HG03095 (cell line): ENCODE data around the gene TMEM130.
"Not testable (repeated sequence)": the region's sequence is repeated elsewhere in the genome, so short reads cannot be mapped to it uniquely, and the experiment has no call there.

Experiments used
- ATAC-seq: cut with Tn5 transposase; IDR thresholded peaks from one replicate; pipeline ENCODE4 v1.9.1; 2021; ENCODE audit warnings: moderate library complexity; ENCODE audit not compliant: unreplicated experiment

TMEM130 gene

DNA sequence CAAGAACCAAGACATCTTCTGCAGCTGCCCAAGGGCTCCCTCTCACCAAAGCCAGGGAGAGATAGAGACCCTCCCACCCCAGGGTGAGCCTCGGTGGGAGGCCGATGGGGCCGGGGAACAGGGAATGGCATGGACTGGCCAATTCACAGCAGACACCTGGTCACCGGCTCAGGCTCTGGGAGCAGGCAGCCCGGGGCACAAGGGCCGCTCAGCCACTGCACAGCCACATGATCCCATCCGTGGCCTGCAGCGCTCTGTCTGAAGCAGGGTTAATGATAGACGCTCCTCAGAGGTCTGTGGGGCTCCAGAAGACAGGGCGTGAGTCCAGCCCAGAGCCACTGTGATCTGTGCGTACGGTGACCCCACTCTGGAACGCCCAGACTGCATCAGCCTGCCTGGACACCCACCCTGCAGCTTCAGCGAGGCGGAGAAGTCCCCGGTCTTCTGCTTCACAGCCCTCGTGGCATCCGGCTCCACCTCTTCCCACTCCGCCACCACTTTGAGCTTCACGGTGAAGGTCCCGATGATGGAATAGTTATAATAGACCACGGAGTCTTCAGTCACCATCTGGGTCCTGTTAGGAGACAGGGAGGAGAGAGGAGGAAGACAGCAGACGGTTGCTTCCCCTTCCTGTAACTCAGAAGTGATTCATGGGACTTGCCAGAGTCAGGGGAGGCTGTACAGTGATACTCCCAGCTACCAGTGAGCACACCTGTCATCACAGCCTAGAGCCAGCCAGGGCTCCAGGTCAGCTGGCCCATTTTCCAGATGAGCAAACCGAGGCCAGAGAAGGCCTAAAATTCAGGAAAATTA, 14.0 kb downstream of the TMEM130 start:
- ATAC-seq: no peak

GRCh38 chr7:98852826-98853225, 17.0 kb downstream of the TMEM130 start:
- ATAC-seq: no peak

- no peak for ATAC-seq
Observed at GRCh38 chr7:98848918-98849317, 20.9 kb downstream of the TMEM130 start.

GRCh38 chr7:98842552-98842951, 27.3 kb downstream of the TMEM130 start:
- not testable (repeated sequence) for ATAC-seq

DNA sequence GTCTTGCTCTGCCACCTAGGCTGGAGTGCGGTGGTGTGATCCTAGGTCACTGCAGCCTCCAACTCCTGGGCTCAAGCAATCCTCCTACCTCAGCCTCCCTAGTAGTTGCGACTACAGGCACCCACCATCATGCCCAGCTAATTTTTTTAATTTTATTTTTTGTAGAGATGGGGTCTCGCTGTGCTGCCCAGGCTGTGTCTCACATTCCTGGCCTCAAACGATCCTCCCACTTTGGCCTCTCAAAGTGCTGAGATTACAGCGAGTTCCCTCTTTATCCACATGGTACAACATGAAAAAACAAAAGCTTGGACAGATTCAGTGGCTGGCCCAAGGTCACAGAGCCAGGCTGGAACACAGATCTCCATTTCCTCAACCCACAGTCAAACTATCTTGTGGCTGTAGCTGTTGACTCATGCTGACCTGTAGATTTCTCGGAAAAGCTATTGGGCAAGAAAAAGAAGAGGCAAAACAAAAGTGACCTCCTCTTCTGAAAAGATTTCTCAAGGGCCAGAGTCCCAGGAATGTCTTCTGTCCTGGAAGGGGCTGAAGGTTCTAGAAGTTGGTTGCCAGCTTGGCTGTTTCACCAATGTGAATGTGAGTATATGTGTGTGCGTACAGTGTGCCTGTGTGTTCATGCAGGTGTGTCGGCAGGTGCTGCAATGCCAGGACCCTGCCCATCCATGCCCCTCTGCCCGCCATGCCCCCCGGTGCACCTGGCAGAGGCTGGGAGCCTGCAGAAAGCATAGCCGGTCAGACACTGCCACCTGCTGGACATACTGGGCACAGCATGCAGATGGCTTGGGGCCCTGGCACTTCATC, 28.4 kb downstream of the TMEM130 start:
- peak; percentile 49 for ATAC-seq

GRCh38 chr7:98840722-98841121, 29.1 kb downstream of the TMEM130 start:
- ATAC-seq: no peak

GRCh38 chr7:98840096-98840495, 29.7 kb downstream of the TMEM130 start:
- no peak for ATAC-seq

DNA sequence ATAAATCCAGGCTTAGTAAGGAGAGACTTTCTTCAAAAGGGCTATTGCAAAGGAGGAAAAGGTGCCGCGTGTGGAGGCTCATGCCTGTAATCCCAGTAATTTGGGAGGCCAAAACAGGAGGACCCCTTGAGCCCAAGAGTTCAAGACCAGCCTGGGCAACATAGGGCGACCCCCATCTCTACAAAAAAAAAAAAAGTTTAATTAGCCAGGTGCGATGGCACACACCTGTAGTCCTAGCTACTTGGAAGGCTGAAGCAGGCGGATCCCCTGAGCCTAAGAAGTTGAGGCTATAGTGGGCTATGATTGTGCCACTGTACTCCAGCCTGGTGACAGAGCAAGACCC, 32.2 kb downstream of the TMEM130 start:
- ATAC-seq: no peak

- ATAC-seq: no peak
Observed at GRCh38 chr7:98836811-98837629, 32.8 kb downstream of the TMEM130 start.

DNA sequence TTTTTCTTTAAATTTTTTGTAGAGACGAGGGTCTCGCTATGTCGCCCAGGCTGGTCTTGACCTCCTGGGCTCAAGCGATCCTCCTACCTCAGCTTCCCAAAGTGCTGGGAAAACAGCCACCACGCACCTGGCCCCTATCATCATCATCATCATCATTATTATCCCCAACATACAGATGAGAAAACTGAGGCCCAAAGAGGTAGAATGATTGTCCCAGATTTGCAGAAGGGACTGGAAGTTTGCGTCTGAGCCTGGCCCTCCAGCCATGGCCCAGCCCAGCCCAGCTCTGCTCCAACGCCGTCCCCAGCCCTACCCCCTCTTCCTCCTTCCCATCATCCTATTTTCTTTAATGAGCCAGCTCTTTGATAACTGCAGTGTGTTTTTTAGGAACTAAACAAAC, 34.9 kb downstream of the TMEM130 start:
- ATAC-seq: no peak

- ATAC-seq: no peak
Observed at GRCh38 chr7:98833022-98833421, 36.8 kb downstream of the TMEM130 start.

DNA sequence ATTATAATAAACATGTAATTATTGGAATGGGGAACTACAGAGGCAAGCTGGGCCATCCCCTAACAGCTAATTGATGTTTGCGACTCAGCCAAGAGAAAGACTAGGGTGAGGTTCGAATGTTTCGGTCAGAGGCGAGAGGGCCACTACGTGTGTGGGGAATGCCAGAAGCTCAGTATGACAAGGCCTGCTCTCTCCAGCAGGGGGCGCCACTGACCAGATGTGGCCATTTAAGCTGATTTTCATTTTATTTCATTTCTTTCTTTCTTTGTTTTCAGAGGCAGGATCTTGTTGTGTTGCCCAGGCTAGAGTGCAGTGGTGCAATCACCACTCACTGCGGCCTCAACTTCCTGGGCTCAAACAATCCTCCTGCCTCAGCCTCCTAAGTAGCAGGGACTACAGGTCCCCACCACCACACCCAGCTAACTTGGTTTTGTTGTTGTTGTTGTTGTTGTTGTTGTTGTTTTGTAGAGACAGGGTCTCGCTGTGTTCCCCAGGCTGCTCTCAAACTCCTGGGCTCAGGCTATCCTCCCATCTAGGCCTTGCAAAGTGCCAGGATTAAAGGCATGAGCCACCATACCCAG, 38.1 kb downstream of the TMEM130 start:
- no peak for ATAC-seq

GRCh38 chr7:98830972-98831548, 38.8 kb downstream of the TMEM130 start:
- ATAC-seq: no peak

- no peak for ATAC-seq
Observed at GRCh38 chr7:98828368-98828767, 41.4 kb downstream of the TMEM130 start.

- ATAC-seq: no peak
Observed at GRCh38 chr7:98827258-98827657, 42.6 kb downstream of the TMEM130 start.

DNA sequence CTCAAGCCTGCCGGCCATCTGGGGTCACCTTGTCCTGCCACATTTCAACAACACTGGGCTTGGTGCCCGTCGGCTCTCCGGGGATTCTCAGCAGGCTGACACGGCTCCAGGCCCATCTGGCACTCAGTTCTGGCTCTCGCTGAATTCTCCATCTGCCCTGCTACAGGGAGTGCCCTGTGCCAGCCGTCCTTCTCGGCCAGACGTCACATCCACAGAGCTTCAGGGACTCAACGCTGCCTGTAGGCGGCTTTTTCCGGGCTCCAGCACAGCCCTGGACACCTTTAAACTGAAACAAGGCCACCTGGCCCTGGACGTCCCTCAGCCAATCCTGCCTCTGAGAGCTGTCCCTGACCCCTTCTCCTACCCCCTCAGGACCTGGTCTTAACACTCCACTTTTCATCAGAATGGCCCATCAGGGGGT, 43.0 kb downstream of the TMEM130 start:
- ATAC-seq: no peak

- ATAC-seq: no peak
Observed at GRCh38 chr7:98826387-98826786, 43.4 kb downstream of the TMEM130 start.

DNA sequence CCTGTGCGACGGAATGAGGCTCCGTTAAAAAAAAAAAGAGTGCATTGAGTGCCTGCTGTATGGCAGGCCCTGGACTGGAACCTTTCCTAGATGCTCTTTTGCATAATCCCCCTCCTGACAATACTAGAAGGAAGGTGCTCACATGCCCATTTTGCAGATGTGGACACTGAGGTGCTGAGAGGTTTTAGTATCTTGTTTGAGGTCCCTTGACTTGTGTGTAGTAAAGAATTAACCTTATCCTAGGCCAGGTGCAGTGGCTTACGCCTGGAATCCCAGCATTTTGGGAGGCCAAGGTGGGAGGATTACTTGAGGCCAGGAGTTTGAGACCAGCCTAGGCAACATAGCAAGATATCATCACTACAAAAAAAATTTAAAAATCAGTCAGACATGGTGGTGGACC, 46.6 kb downstream of the TMEM130 start:
- ATAC-seq: no peak

GRCh38 chr7:98821348-98821747, 48.5 kb downstream of the TMEM130 start:
- no peak for ATAC-seq

- no peak for ATAC-seq
Observed at GRCh38 chr7:98816967-98817710, 52.7 kb downstream of the TMEM130 start.
